ENCODE measurements around the gene RBM39. TPM values are rescaled to one million over a fixed set of nuclear protein-coding genes. Genes with fewer than 3 reads are reported as not detected.

Gene RBM39
- total and polyA plus RNA-seq, 2 of the 8 experiments (the other 6 are each of a cell fraction or from before 2014, with no cell fraction given), result 78.0 to 219 TPM

GRCh38 chr20:35730583-35731468, 11.2 kb downstream of the RBM39 start (continued):
- no peak for TF ChIP-seq CHD7 (IDR thresholded peaks at IDR 0.05; ENCODE audit: insufficient replicate concordance, low read length)
- no peak for TF ChIP-seq USF2 (IDR thresholded peaks at IDR 0.05; ENCODE audit: low read length)
- no peak for TF ChIP-seq SIX5 (IDR thresholded peaks at IDR 0.05; ENCODE audit: low read depth, low read length)
- no peak for TF ChIP-seq ZNF274 (IDR thresholded peaks at IDR 0.05; ENCODE audit: borderline replicate concordance, extremely low read depth, low read length)
- TF ChIP-seq KDM1A (IDR thresholded peaks at IDR 0.05; ENCODE audit: borderline replicate concordance, low read length), result no peak
- TF ChIP-seq CREB1 (IDR thresholded peaks at IDR 0.05), result no peak
- no peak for TF ChIP-seq EP300 (IDR thresholded peaks at IDR 0.05; ENCODE audit: borderline replicate concordance in 1 of 2, low read depth in 2 of 2, low read length in 2 of 2)
- no peak for TF ChIP-seq TAF1 (IDR thresholded peaks at IDR 0.05; ENCODE audit: low read depth, low read length)
